Peyer's patch (tissue), 4 donors: Measurements from ENCODE around the gene MYH7B. TPM values are rescaled to one million over a fixed set of nuclear protein-coding genes. Genes with fewer than 3 reads are reported as not detected.

Source experiments
- DNase-seq, 3 donors: peaks; one replicate each; pipeline ENCODE4 v3.0.0-alpha.2; 2017 to 2019
- H3K27ac ChIP-seq, 4 donors: fragments of 200-600 bp; sonication (generic); one replicate each; pipeline ENCODE4 v1.5.1; 2016 to 2019
- H3K27me3 ChIP-seq, 2 donors: fragments of 200-600 bp; sonication (generic); one replicate each; pipeline ENCODE4 v1.5.1; 2019
- H3K36me3 ChIP-seq, 3 donors: fragments of 200-600 bp; sonication (generic); one replicate each; pipeline ENCODE4 v1.5.1; 2016 to 2019
- H3K4me1 ChIP-seq, 4 donors: fragments of 200-600 bp; sonication (generic); one replicate each; pipeline ENCODE4 v1.5.1; 2016 to 2019
- H3K4me3 ChIP-seq, 4 donors: fragments of 200-600 bp; sonication (generic); 1 replicate in 3 of 4; 2 replicates in 1 of 4; pipeline ENCODE4 v1.5.1; 2016 to 2019; ENCODE audit warnings: mild to moderate bottlenecking in 1 of 4
- H3K9me3 ChIP-seq, 4 donors: fragments of 200-600 bp; sonication (generic); one replicate each; pipeline ENCODE4 v1.5.1; 2016 to 2019; ENCODE audit warnings: mild to moderate bottlenecking in 1 of 4
- CTCF ChIP-seq, 6 experiments: fragments of 450-650 bp in 4 of 6; fragments of 200-600 bp in 2 of 6; sonication (generic) in 1 of 6; IDR thresholded peaks; one replicate each; pipeline ENCODE4 v1.5.1; 2017 to 2019; ENCODE audit warnings: antibody characterized with exemption in 6 of 6, mild to moderate bottlenecking in 3 of 6, moderate library complexity in 1 of 6
- POLR2A ChIP-seq, 2 donors: fragments of 450-650 bp; IDR thresholded peaks; one replicate each; pipeline ENCODE4 v1.5.1; 2017; ENCODE audit warnings: antibody characterized with exemption in 2 of 2, mild to moderate bottlenecking in 2 of 2, moderate library complexity in 2 of 2
- total RNA-seq, 4 donors: library from RNA; depleted of rRNA; stranded (reverse); fragments of >200 nt; gene quantifications; one replicate each; pipeline ENCODE4 v1.1.0, GENCODE V29; 2016

The MYH7B gene
- total RNA-seq, 4 donors from 2014 or later: 0.40 to 2.0 (median 1.4) TPM

- Histone ChIP-seq H3K27ac (no peak overlapping the region), H3K4me1 (peaks cover 0 to 14% (median 0%) of the 10 kb centered on the region in 4 donors), H3K27me3 (no peaks in the 10 kb centered on the region), H3K36me3 (peaks cover 0 to 66% (median 0%) of the 10 kb centered on the region in 3 donors), H3K9me3 (no peaks in the 10 kb centered on the region), H3K4me3 (no peak overlapping the region)
- DNase-seq: no peak
- TF ChIP-seq POLR2A (IDR thresholded peaks at IDR 0.05) (no peak), CTCF (IDR thresholded peaks at IDR 0.05) (no peak)
Measured at GRCh38 chr20:34997774-34998173, 42.1 kb downstream of the MYH7B start.

GRCh38 chr20:34998331-34998950 lies 42.8 kb downstream of the MYH7B start:
- H3K27ac ChIP-seq: no peak overlapping the region
- peaks cover 0 to 14% (median 0%) of the 10 kb centered on the region in 4 donors for H3K4me1 ChIP-seq
- no peaks in the 10 kb centered on the region for H3K9me3 ChIP-seq
- H3K27me3 ChIP-seq: no peaks in the 10 kb centered on the region
- TF ChIP-seq CTCF (IDR thresholded peaks at IDR 0.05) (no peak), POLR2A (IDR thresholded peaks at IDR 0.05) (no peak)
- peaks cover 0 to 73% (median 0%) of the 10 kb centered on the region in 3 donors for H3K36me3 ChIP-seq
- H3K4me3 ChIP-seq: no peak overlapping the region
- DNase-seq: no peak

- Histone ChIP-seq H3K4me1 (peaks cover 0 to 14% (median 0%) of the 10 kb centered on the region in 4 donors), H3K27ac (no peak overlapping the region), H3K9me3 (no peaks in the 10 kb centered on the region), H3K4me3 (no peak overlapping the region), H3K36me3 (peaks cover 0 to 75% (median 0%) of the 10 kb centered on the region in 3 donors), H3K27me3 (no peaks in the 10 kb centered on the region)
- TF ChIP-seq CTCF (IDR thresholded peaks at IDR 0.05) (no peak), POLR2A (IDR thresholded peaks at IDR 0.05) (no peak)
- no peak for DNase-seq
Measured at GRCh38 chr20:34999021-34999451, 43.4 kb downstream of the MYH7B start.

GRCh38 chr20:34999782-35000181 lies 44.1 kb downstream of the MYH7B start:
- Histone ChIP-seq H3K4me1 (peaks cover 0 to 14% (median 0%) of the 10 kb centered on the region in 4 donors), H3K4me3 (no peak overlapping the region), H3K27me3 (no peaks in the 10 kb centered on the region), H3K9me3 (no peaks in the 10 kb centered on the region), H3K27ac (no peak overlapping the region), H3K36me3 (peaks cover 0 to 81% (median 0%) of the 10 kb centered on the region in 3 donors)
- TF ChIP-seq POLR2A (IDR thresholded peaks at IDR 0.05) (no peak), CTCF (IDR thresholded peaks at IDR 0.05) (no peak)
- DNase-seq: no peak

GRCh38 chr20:35000311-35000921 lies 44.7 kb downstream of the MYH7B start:
- TF ChIP-seq CTCF (IDR thresholded peaks at IDR 0.05) (no peak), POLR2A (IDR thresholded peaks at IDR 0.05) (no peak)
- H3K9me3 ChIP-seq: no peaks in the 10 kb centered on the region
- H3K4me3 ChIP-seq: no peak overlapping the region
- no peak for DNase-seq
- H3K4me1 ChIP-seq: peaks cover 0 to 12% (median 0%) of the 10 kb centered on the region in 4 donors
- no peaks in the 10 kb centered on the region for H3K27me3 ChIP-seq
- peaks cover 0 to 85% (median 0%) of the 10 kb centered on the region in 3 donors for H3K36me3 ChIP-seq
- H3K27ac ChIP-seq: no peak overlapping the region
